Upper lobe of right lung (tissue), 1 donor: ENCODE data around the gene C15orf61. TPM values are rescaled to one million over a fixed set of nuclear protein-coding genes. Genes with fewer than 3 reads are reported as not detected.

Experiments used
- ATAC-seq: fragments of 200-7000 bp; cut with Tn5 transposase; one replicate; pipeline ENCODE4 v1.9.1; 2020; ENCODE audit warnings: mild to moderate bottlenecking, moderate library complexity
- DNase-seq: peaks from one replicate; pipeline ENCODE4 v3.0.0-alpha.2; 2020
- H3K27ac ChIP-seq: fragments of 200-600 bp; one replicate; pipeline ENCODE4 v1.8.0; 2022
- H3K27me3 ChIP-seq: fragments of 200-600 bp; one replicate; pipeline ENCODE4 v1.8.0; 2022; ENCODE audit warnings: mild to moderate bottlenecking
- H3K36me3 ChIP-seq: fragments of 200-600 bp; one replicate; pipeline ENCODE4 v1.8.0; 2022
- H3K4me1 ChIP-seq: fragments of 200-600 bp; one replicate; pipeline ENCODE4 v1.8.0; 2022
- H3K4me3 ChIP-seq: fragments of 200-600 bp; one replicate; pipeline ENCODE4 v1.8.0; 2022; ENCODE audit warnings: mild to moderate bottlenecking
- H3K9me3 ChIP-seq: fragments of 200-600 bp; one replicate; pipeline ENCODE4 v1.8.0; 2022
- CTCF ChIP-seq: fragments of 200-600 bp; IDR thresholded peaks from one replicate; pipeline ENCODE4 v1.8.0; 2022; ENCODE audit warnings: antibody characterized with exemption
- intact Hi-C: fragments of 100-400 bp; cut with DNase I; formaldehyde crosslinking; loops from one replicate; pipeline ENCODE4 v1.11.0; 2022
- long read RNA-seq: library from polyadenylated mRNA; unstranded; transcript quantifications from one replicate; pipeline ENCODE4 v2.0.0, GENCODE V29; 2021
- total RNA-seq: library from RNA; stranded (reverse); fragmentation: NEBNext Ultra II Directional; extraction: Animal tissue kit (Norgen Biotek cat#: 25700); gene quantifications from one replicate; pipeline ENCODE4 v1.2.1, GENCODE V29; 2021
- donor health status: DM: no; HTN: yes; CAD: no; lungs with severe emphysema.

Gene C15orf61
- 7.4 TPM for total RNA-seq
- long read RNA-seq, full-length matches to known transcripts = 11 of 14 reads
- long read RNA-seq, partial matches to known transcripts = 0 of 14 reads
- long read RNA-seq, other reads (novel, unspliced or antisense) = 3 of 14 reads

GRCh38 chr15:67521029-67521782, at the start of gene C15orf61:
Gene C15orf61 (plus strand): TSS chr15:67521131. CDS start chr15:67521249, 118 bp downstream.
- H3K4me1 ChIP-seq = peaks cover 22% of the 10 kb centered on the region
- peak within 1 kb of the TSS; percentile 96 for H3K27ac ChIP-seq
- H3K4me3 ChIP-seq = peak within 1 kb of the TSS; percentile 87
- no peaks in the 10 kb centered on the region for H3K27me3 ChIP-seq
- TF ChIP-seq CTCF = no peak
- peaks cover 3% of the 10 kb centered on the region for H3K36me3 ChIP-seq
- no peaks in the 10 kb centered on the region for H3K9me3 ChIP-seq
- intact Hi-C loops = loop anchor here (10.0 kb wide), 1 partner anchor 314 kb away; no protein-coding TSS in a partner anchor
- ATAC-seq = peak; percentile 96
- DNase-seq = peak; percentile 95

GRCh38 chr15:67472957-67473356, 48.0 kb upstream of the C15orf61 start:
- no peak overlapping the region for H3K27ac ChIP-seq
- H3K4me1 ChIP-seq = no peaks in the 10 kb centered on the region
- H3K4me3 ChIP-seq = no peak overlapping the region
- H3K36me3 ChIP-seq = no peaks in the 10 kb centered on the region
- ATAC-seq (no peak), DNase-seq (no peak)
- TF ChIP-seq CTCF = no peak
- no peaks in the 10 kb centered on the region for H3K9me3 ChIP-seq
- H3K27me3 ChIP-seq = no peaks in the 10 kb centered on the region
- intact Hi-C loops = no loop called here

- intact Hi-C loops = no loop called here
- H3K4me1 ChIP-seq = no peaks in the 10 kb centered on the region
- no peak overlapping the region for H3K27ac ChIP-seq
- H3K36me3 ChIP-seq = no peaks in the 10 kb centered on the region
- TF ChIP-seq CTCF = no peak
- DNase-seq = no peak
- no peaks in the 10 kb centered on the region for H3K27me3 ChIP-seq
- no peak for ATAC-seq
- no peak overlapping the region for H3K4me3 ChIP-seq
- H3K9me3 ChIP-seq = no peaks in the 10 kb centered on the region
Measured at GRCh38 chr15:67474405-67475110, 46.4 kb upstream of the C15orf61 start.

- TF ChIP-seq CTCF = no peak
- DNase-seq = no peak
- Histone ChIP-seq H3K4me1 (no peaks in the 10 kb centered on the region), H3K27me3 (no peaks in the 10 kb centered on the region), H3K36me3 (no peaks in the 10 kb centered on the region), H3K27ac (no peak overlapping the region), H3K9me3 (no peaks in the 10 kb centered on the region), H3K4me3 (no peak overlapping the region)
- ATAC-seq = no peak
- intact Hi-C loops = no loop called here
Measured at GRCh38 chr15:67479781-67480505, 41.0 kb upstream of the C15orf61 start.

GRCh38 chr15:67480741-67481140, 40.2 kb upstream of the C15orf61 start:
- Histone ChIP-seq H3K27ac (no peak overlapping the region), H3K9me3 (no peaks in the 10 kb centered on the region), H3K36me3 (no peaks in the 10 kb centered on the region), H3K27me3 (no peaks in the 10 kb centered on the region), H3K4me3 (no peak overlapping the region), H3K4me1 (no peaks in the 10 kb centered on the region)
- intact Hi-C loops = no loop called here
- ATAC-seq (no peak), DNase-seq (no peak)
- TF ChIP-seq CTCF = no peak
